Endodermal cell (in vitro differentiated cells): ENCODE measurements around the gene HYCC2. TPM values are rescaled to one million over a fixed set of nuclear protein-coding genes. Genes with fewer than 3 reads are reported as not detected.

Source experiments
- DNase-seq: peaks from one replicate; pipeline ENCODE4 v3.0.0-alpha.2; 2017
- H3K27ac ChIP-seq: 2 replicates; pipeline ENCODE4 v1.5.1; 2013; ENCODE audit warnings: mild to moderate bottlenecking, low read depth, low read length, moderate library complexity
- H3K27me3 ChIP-seq: 2 replicates; pipeline ENCODE4 v1.6.1; 2013; ENCODE audit warnings: mild to moderate bottlenecking, low read length, moderate library complexity; ENCODE audit not compliant: insufficient read depth, control insufficient read depth, poor library complexity, severe bottlenecking
- H3K36me3 ChIP-seq: 2 replicates; pipeline ENCODE4 v1.7.0; 2013; ENCODE audit warnings: mild to moderate bottlenecking, low read length, moderate library complexity; ENCODE audit not compliant: control insufficient read depth, insufficient read depth
- H3K4me1 ChIP-seq: one replicate; pipeline ENCODE4 v1.7.0; 2013; ENCODE audit warnings: low read length; ENCODE audit not compliant: control insufficient read depth, insufficient read depth
- H3K4me3 ChIP-seq: 2 replicates; pipeline ENCODE4 v1.5.1; 2013; ENCODE audit warnings: mild to moderate bottlenecking, low read length, moderate library complexity
- H3K9ac ChIP-seq: 2 replicates; pipeline ENCODE4 v1.6.1; 2013; ENCODE audit warnings: mild to moderate bottlenecking, low read length, moderate library complexity; ENCODE audit not compliant: poor library complexity, severe bottlenecking; ENCODE audit errors: extremely low read depth
- H3K9me3 ChIP-seq: 2 replicates; pipeline ENCODE4 v1.6.1; 2013; ENCODE audit warnings: mild to moderate bottlenecking, low read length, moderate library complexity; ENCODE audit not compliant: control insufficient read depth
- H3K27ac Mint-ChIP-seq: 2 replicates; pipeline ENCODE4 v1.8.0; 2020; ENCODE audit warnings: mixed read lengths
- H3K27me3 Mint-ChIP-seq: 2 replicates; pipeline ENCODE4 v1.8.0; 2021; ENCODE audit warnings: mild to moderate bottlenecking, mixed read lengths; ENCODE audit not compliant: insufficient read depth
- H3K36me3 Mint-ChIP-seq: 2 replicates; pipeline ENCODE4 v1.8.0; 2020; ENCODE audit warnings: low read depth, mixed read lengths
- H3K4me1 Mint-ChIP-seq: 2 replicates; pipeline ENCODE4 v1.8.0; 2020; ENCODE audit warnings: mixed read lengths
- H3K4me3 Mint-ChIP-seq: 2 replicates; pipeline ENCODE4 v1.8.0; 2020; ENCODE audit warnings: mild to moderate bottlenecking, moderate library complexity, mixed read lengths
- H3K9me3 Mint-ChIP-seq: 2 replicates; pipeline ENCODE4 v1.8.0; 2020; ENCODE audit warnings: mild to moderate bottlenecking, mixed read lengths
- total RNA-seq, 2 donors: library from RNA; stranded (reverse); fragmentation: NEBNext Ultra II Directional in 1 of 2; extraction: Animal tissue kit (Norgen Biotek cat#: 25700) in 1 of 2; gene quantifications; 2 replicates in 1 of 2; 3 replicates in 1 of 2; pipeline ENCODE4 v1.2.1, GENCODE V29; 2021
- TF ChIP-seq, protein P1 (sequence below): fragments of 200-600 bp; sonication (generic); conservative IDR thresholded peaks from 2 replicates; pipeline ENCODE4 v1.5.0; 2021; ENCODE audit warnings: antibody characterized with exemption, mild to moderate bottlenecking

The HYCC2 gene
- total RNA-seq, 2 donors from 2014 or later, result 18.8 to 47.6 TPM

DNA sequence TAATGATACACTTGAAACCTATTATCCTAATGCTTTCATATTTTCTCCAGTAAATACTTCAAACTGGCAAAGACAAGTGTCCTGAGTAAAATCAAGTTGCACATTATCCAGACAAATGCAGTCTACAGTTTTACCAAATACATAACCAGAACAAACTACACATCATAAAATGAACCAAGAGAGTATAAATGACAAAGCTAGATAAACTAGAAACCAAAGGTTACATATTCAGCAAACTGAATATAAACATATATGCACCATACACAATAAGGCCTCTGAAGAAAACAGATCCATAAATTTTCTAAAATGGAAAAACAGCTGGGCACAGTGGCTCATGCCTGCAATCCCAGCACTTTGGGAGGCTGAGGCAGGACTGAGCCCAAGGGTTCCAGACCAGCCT, 47.0 kb downstream of the HYCC2 start:
- Histone ChIP-seq H3K9ac (no peak overlapping the region), H3K27ac (no peak overlapping the region), H3K4me3 (no peak overlapping the region), H3K9me3 (peaks cover 3% of the 10 kb centered on the region), H3K36me3 (peaks cover 36% of the 10 kb centered on the region), H3K4me1 (no peaks in the 10 kb centered on the region), H3K27me3 (no peaks in the 10 kb centered on the region)
- H3K27me3 Mint-ChIP-seq, result no peaks in the 10 kb centered on the region
- DNase-seq, result no peak
- H3K4me1 Mint-ChIP-seq, result no peaks in the 10 kb centered on the region
- peaks cover 15% of the 10 kb centered on the region for H3K9me3 Mint-ChIP-seq
- TF ChIP-seq, protein P1, sequence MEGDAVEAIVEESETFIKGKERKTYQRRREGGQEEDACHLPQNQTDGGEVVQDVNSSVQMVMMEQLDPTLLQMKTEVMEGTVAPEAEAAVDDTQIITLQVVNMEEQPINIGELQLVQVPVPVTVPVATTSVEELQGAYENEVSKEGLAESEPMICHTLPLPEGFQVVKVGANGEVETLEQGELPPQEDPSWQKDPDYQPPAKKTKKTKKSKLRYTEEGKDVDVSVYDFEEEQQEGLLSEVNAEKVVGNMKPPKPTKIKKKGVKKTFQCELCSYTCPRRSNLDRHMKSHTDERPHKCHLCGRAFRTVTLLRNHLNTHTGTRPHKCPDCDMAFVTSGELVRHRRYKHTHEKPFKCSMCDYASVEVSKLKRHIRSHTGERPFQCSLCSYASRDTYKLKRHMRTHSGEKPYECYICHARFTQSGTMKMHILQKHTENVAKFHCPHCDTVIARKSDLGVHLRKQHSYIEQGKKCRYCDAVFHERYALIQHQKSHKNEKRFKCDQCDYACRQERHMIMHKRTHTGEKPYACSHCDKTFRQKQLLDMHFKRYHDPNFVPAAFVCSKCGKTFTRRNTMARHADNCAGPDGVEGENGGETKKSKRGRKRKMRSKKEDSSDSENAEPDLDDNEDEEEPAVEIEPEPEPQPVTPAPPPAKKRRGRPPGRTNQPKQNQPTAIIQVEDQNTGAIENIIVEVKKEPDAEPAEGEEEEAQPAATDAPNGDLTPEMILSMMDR, result no peak
- peaks cover 32% of the 10 kb centered on the region for H3K36me3 Mint-ChIP-seq
- no peak overlapping the region for H3K27ac Mint-ChIP-seq
- no peak overlapping the region for H3K4me3 Mint-ChIP-seq

DNA sequence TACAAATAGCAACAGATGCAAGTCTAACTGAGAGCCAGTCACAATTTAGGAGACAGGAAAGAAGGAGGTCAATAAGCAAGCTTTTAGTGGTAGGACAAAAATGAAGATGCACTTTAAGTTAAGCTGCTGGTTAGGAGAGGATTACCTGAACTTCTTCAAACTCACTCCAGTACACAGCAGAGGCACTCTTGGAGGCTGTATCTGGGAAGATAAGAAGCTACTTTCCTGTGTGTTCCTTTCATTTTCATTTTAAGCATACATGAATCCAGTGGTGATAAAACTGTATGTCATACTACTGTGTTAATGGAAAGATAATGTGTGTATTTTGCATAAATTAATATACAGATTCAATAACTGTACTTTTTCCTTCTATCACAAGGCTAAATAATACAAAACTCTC, 49.6 kb downstream of the HYCC2 start:
- H3K9me3 ChIP-seq, result no peaks in the 10 kb centered on the region

More for the DNA sequence above, 49.6 kb downstream of the HYCC2 start:
- H3K27ac ChIP-seq, result no peak overlapping the region
- no peak overlapping the region for H3K4me3 Mint-ChIP-seq
- no peaks in the 10 kb centered on the region for H3K27me3 ChIP-seq
- no peak overlapping the region for H3K27ac Mint-ChIP-seq
- H3K4me1 Mint-ChIP-seq, result no peaks in the 10 kb centered on the region
- H3K4me1 ChIP-seq, result no peaks in the 10 kb centered on the region
- peaks cover 37% of the 10 kb centered on the region for H3K36me3 ChIP-seq
- no peak for DNase-seq
- H3K27me3 Mint-ChIP-seq, result no peaks in the 10 kb centered on the region
- H3K9me3 Mint-ChIP-seq, result no peaks in the 10 kb centered on the region
- TF ChIP-seq, protein P1, result no peak
- peaks cover 21% of the 10 kb centered on the region for H3K36me3 Mint-ChIP-seq
- no peak overlapping the region for H3K4me3 ChIP-seq
- no peak overlapping the region for H3K9ac ChIP-seq

Other genes starting within 250 kb of the HYCC2 start
- gene CLK1, start 207.0 kb downstream of the HYCC2 start, total RNA-seq, result 10 to 100 TPM; 54.9 to 62.8 TPM
- 10 to 100 TPM; 51.2 to 60.5 TPM for gene PPIL3, start 182.6 kb downstream of the HYCC2 start, total RNA-seq
- gene NIF3L1, start 182.3 kb downstream of the HYCC2 start, total RNA-seq, result 10 to 100 TPM; 48.0 to 59.4 TPM
- gene ORC2, start 108.0 kb downstream of the HYCC2 start, total RNA-seq, result 100 to 1,000 TPM in 1 of 2 donors, 10 to 100 TPM in 1; 68.9 to 129 TPM
- gene NDUFB3, start 330 bp upstream of the HYCC2 start, total RNA-seq, result 100 to 1,000 TPM in 1 of 2 donors, 10 to 100 TPM in 1; 82.3 to 163 TPM
- 100 to 1,000 TPM; 168 to 197 TPM for gene CFLAR, start 44.5 kb upstream of the HYCC2 start, total RNA-seq
- 10 to 100 TPM in 1 of 2 donors, 1 to 10 TPM in 1; 6.0 to 24.5 TPM for gene CASP10, start 111.5 kb upstream of the HYCC2 start, total RNA-seq
- gene CASP8, start 188.9 kb upstream of the HYCC2 start, total RNA-seq, result 1 to 10 TPM; 5.4 to 9.0 TPM